Stimulated activated CD8-positive, alpha-beta memory T cell treated with anti-CD3 and anti-CD28 coated beads, Interleukin-2, amount 100 ng/mL, for 1 hour (primary cell): ENCODE results near the gene E2F7.
A peak's percentile ranks its signal among the peaks of the same experiment; 100 is the strongest.
"Not testable (repeated sequence)": the region's sequence is repeated elsewhere in the genome, so short reads cannot be mapped to it uniquely, and the experiment has no call there.

Source experiments
- DNase-seq, 2 donors: peaks; one replicate each; pipeline ENCODE4 v3.0.0-alpha.2; 2020; ENCODE audit warnings: low read depth in 2 of 2

E2F7 gene

GRCh38 chr12:77065361-77066204 lies at the start of gene E2F7:
Gene E2F7, minus strand, starts transcription at chr12:77065569. Its CDS starts 934 bp downstream, at chr12:77064635.
- peak; percentile 43 to 61 for DNase-seq

- DNase-seq = no peak
These were observed 48.6 kb upstream of the E2F7 start for GRCh38 chr12:77113971-77114370.

- DNase-seq = no peak
These were observed 43.3 kb upstream of the E2F7 start for GRCh38 chr12:77108707-77109106.

GRCh38 chr12:77107121-77107520 lies 41.8 kb upstream of the E2F7 start:
- no peak for DNase-seq

- no peak for DNase-seq
These were observed 39.4 kb upstream of the E2F7 start for GRCh38 chr12:77104792-77105191.

- no peak for DNase-seq
These were observed 38.9 kb upstream of the E2F7 start for GRCh38 chr12:77104286-77104685.

GRCh38 chr12:77102691-77103090 lies 37.3 kb upstream of the E2F7 start:
- DNase-seq = no peak

- DNase-seq = no peak
These were observed 36.8 kb upstream of the E2F7 start for GRCh38 chr12:77102123-77102522.

- no peak for DNase-seq
These were observed 34.4 kb upstream of the E2F7 start for GRCh38 chr12:77099799-77100198.

- no peak for DNase-seq
These were observed 32.5 kb upstream of the E2F7 start for GRCh38 chr12:77097846-77098245.

GRCh38 chr12:77092227-77092626 lies 26.9 kb upstream of the E2F7 start:
- not testable (repeated sequence) for DNase-seq

GRCh38 chr12:77089686-77090220 lies 24.4 kb upstream of the E2F7 start:
- DNase-seq = no peak

- DNase-seq = no peak
These were observed 22.1 kb upstream of the E2F7 start for GRCh38 chr12:77087427-77087826.

GRCh38 chr12:77082021-77082420 lies 16.7 kb upstream of the E2F7 start:
- DNase-seq = no peak

- DNase-seq = no peak
These were observed 14.3 kb upstream of the E2F7 start for GRCh38 chr12:77079631-77080030.

GRCh38 chr12:77078231-77078630 lies 12.9 kb upstream of the E2F7 start:
- DNase-seq = no peak

- DNase-seq = no peak
These were observed 11.5 kb upstream of the E2F7 start for GRCh38 chr12:77076886-77077285.

GRCh38 chr12:77073894-77074293 lies 8.5 kb upstream of the E2F7 start:
- not testable (repeated sequence) for DNase-seq

- no peak for DNase-seq
These were observed 7.6 kb upstream of the E2F7 start for GRCh38 chr12:77072833-77073495.

GRCh38 chr12:77070800-77071449 lies 5.6 kb upstream of the E2F7 start:
- DNase-seq = no peak

GRCh38 chr12:77070382-77070781 lies 5.0 kb upstream of the E2F7 start:
- DNase-seq = no peak

- no peak for DNase-seq
These were observed 441 bp downstream of the E2F7 start for GRCh38 chr12:77064896-77065360.
